ENCODE measurements around the gene GRIK4. TPM values are rescaled to one million over a fixed set of nuclear protein-coding genes. Genes with fewer than 3 reads are reported as not detected.

GRIK4 gene
- total and polyA plus RNA-seq, 2 donors (not counting 3 experiments of a cell fraction or from before 2014, with no cell fraction given) = 0.81 to 1.6 TPM

DNA sequence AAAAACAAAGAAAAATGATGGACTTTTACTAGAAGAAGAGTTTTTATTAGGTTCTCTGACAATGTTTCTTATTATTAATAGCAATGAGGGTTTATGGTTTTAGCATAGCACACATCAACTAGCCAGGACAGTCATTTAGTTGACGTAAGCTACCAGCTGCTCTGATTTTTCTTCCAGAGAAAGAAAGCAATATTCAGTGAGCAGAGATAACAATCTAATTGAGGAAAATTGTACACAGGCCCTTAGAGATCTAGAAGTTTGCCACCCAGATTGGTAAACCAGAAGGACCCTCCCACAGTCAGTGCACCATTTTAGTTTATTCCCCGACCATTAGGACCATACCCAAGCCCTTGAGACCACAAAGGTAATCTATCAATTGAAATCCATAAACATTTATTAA, 483.6 kb downstream of the GRIK4 start:
- no peaks in the 10 kb centered on the region for H3K4me1 ChIP-seq (ENCODE audit: control insufficient read depth, extremely low read depth, insufficient read depth, low read length)
- H3K36me3 ChIP-seq (ENCODE audit: control insufficient read depth in 2 of 2, extremely low read depth in 1 of 2, insufficient read depth in 2 of 2, low read length in 2 of 2) = no peaks in the 10 kb centered on the region
- TF ChIP-seq, protein P1, sequence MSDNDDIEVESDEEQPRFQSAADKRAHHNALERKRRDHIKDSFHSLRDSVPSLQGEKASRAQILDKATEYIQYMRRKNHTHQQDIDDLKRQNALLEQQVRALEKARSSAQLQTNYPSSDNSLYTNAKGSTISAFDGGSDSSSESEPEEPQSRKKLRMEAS (IDR thresholded peaks at IDR 0.05; ENCODE audit: insufficient read depth, insufficient read length) = no peak
- TF ChIP-seq POLR2A (IDR thresholded peaks at IDR 0.05; ENCODE audit: low read depth, low read length) (no peak), MYC (IDR thresholded peaks at IDR 0.05; ENCODE audit: low read depth, low read length) (no peak), JUN (IDR thresholded peaks at IDR 0.05; ENCODE audit: borderline replicate concordance, insufficient read depth, insufficient read length, low read depth) (no peak), POLR2AphosphoS5 (IDR thresholded peaks at IDR 0.05; ENCODE audit: insufficient read depth, low read depth, low read length) (no peak), GATA2 (IDR thresholded peaks at IDR 0.05; ENCODE audit: insufficient read depth, insufficient read length, low read depth, low read length) (no peak), FOS (IDR thresholded peaks at IDR 0.05; ENCODE audit: borderline replicate concordance, insufficient read depth, low read length) (no peak), EZH2 (IDR thresholded peaks at IDR 0.05; ENCODE audit: borderline replicate concordance, low read depth, low read length, severe bottlenecking) (no peak)
- TF ChIP-seq, protein P2, sequence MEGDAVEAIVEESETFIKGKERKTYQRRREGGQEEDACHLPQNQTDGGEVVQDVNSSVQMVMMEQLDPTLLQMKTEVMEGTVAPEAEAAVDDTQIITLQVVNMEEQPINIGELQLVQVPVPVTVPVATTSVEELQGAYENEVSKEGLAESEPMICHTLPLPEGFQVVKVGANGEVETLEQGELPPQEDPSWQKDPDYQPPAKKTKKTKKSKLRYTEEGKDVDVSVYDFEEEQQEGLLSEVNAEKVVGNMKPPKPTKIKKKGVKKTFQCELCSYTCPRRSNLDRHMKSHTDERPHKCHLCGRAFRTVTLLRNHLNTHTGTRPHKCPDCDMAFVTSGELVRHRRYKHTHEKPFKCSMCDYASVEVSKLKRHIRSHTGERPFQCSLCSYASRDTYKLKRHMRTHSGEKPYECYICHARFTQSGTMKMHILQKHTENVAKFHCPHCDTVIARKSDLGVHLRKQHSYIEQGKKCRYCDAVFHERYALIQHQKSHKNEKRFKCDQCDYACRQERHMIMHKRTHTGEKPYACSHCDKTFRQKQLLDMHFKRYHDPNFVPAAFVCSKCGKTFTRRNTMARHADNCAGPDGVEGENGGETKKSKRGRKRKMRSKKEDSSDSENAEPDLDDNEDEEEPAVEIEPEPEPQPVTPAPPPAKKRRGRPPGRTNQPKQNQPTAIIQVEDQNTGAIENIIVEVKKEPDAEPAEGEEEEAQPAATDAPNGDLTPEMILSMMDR (IDR thresholded peaks at IDR 0.05; ENCODE audit: extremely low read depth in 1 of 2, insufficient read depth in 1 of 2, low read depth in 1 of 2, low read length in 2 of 2) = no peak
- H3K9ac ChIP-seq (replicated peaks; ENCODE audit: extremely low read depth, insufficient read depth, low read length) = no peak overlapping the region
- H3K4me3 ChIP-seq (replicated peaks in 1 of 3; ENCODE audit: insufficient read depth in 1 of 3, low read depth in 1 of 3, low read length in 3 of 3) = no peak overlapping the region
- dilution Hi-C loops (cut with MboI; ENCODE audit: extremely low pct_ligation_motif_present, low sequenced_read_pairs) = no loop called here
- no peaks in the 10 kb centered on the region for H3K79me2 ChIP-seq (ENCODE audit: control insufficient read depth, insufficient read depth, low read length)
- no TSS peak for BruUV-seq (replicated peaks)
- no peak overlapping the region for H3K4me2 ChIP-seq (ENCODE audit: insufficient read depth, low read length)
- no peaks in the 10 kb centered on the region for H4K20me1 ChIP-seq (replicated peaks; ENCODE audit: control insufficient read depth, extremely low read depth, insufficient read depth, low read length)
- FAIRE-seq = no peak
- H2AFZ ChIP-seq (ENCODE audit: low read depth, low read length) = no peak overlapping the region
- intact Hi-C loops (cut with micrococcal nuclease) = no loop called here
- POLR2A ChIA-PET = no interaction called here
- H3K27me3 ChIP-seq (ENCODE audit: control insufficient read depth in 2 of 2, insufficient read depth in 2 of 2, low read length in 2 of 2) = peaks cover 0 to 4% of the 10 kb centered on the region in 2 experiments
- no peaks in the 10 kb centered on the region for H3K9me1 ChIP-seq (replicated peaks; ENCODE audit: control insufficient read depth, extremely low read depth, insufficient read depth, low read length)
- H3K27ac ChIP-seq (ENCODE audit: insufficient read depth, low read depth, low read length) = no peak overlapping the region
- no peaks in the 10 kb centered on the region for H3K9me3 ChIP-seq (replicated peaks; ENCODE audit: control insufficient read depth, insufficient read depth, low read length)
- CTCF ChIA-PET = interaction anchor here (1.0 kb wide), 1 partner anchor 54 kb away, joined by 3 read pairs; no protein-coding TSS in a partner anchor
- DNase-seq (ENCODE audit: low read depth, low spot score) = no peak
